Astrocyte (in vitro differentiated cells and primary cell): ENCODE measurements around the gene SAMD14. TPM values are rescaled to one million over a fixed set of nuclear protein-coding genes. Genes with fewer than 3 reads are reported as not detected.

Experiments
- DNase-seq: peaks from one replicate; pipeline ENCODE4 v3.0.0-alpha.2; 2010; ENCODE audit warnings: low read depth
- FAIRE-seq: peaks from 2 replicates; lab custom pipeline; 2011; peaks lifted over from hg19 to GRCh38; lab: Jason Lieb, UNC
- H2AFZ ChIP-seq: 2 replicates; pipeline ENCODE4 v1.6.0; 2012; ENCODE audit warnings: low read depth, low read length, inconsistent platforms
- H3K27ac ChIP-seq: 2 replicates; pipeline ENCODE4 v1.5.1; 2011; ENCODE audit warnings: low read depth, low read length, inconsistent platforms
- H3K27me3 ChIP-seq: 2 replicates; pipeline ENCODE4 v1.6.0; 2011; ENCODE audit warnings: low read length, inconsistent platforms; ENCODE audit not compliant: insufficient read depth
- H3K36me3 ChIP-seq: 2 replicates; pipeline ENCODE4 v1.5.1; 2011; ENCODE audit warnings: low read length, inconsistent platforms; ENCODE audit not compliant: insufficient read depth
- H3K4me1 ChIP-seq: 2 replicates; pipeline ENCODE4 v1.5.1; 2011; ENCODE audit warnings: low read length, inconsistent platforms; ENCODE audit not compliant: insufficient read depth
- H3K4me2 ChIP-seq: 2 replicates; pipeline ENCODE4 v1.6.0; 2012; ENCODE audit warnings: low read length, inconsistent platforms
- H3K4me3 ChIP-seq: 2 replicates; pipeline ENCODE4 v1.5.1; 2011; ENCODE audit warnings: low read depth, mild to moderate bottlenecking, low read length, inconsistent platforms; ENCODE audit not compliant: insufficient read depth
- H3K79me2 ChIP-seq: 2 replicates; pipeline ENCODE4 v1.6.0; 2012; ENCODE audit warnings: mild to moderate bottlenecking, low read length, inconsistent platforms; ENCODE audit not compliant: insufficient read depth
- H3K9ac ChIP-seq: 2 replicates; pipeline ENCODE4 v1.6.0; 2012; ENCODE audit warnings: mild to moderate bottlenecking, low read length, inconsistent platforms
- H3K9me3 ChIP-seq: 2 replicates; pipeline ENCODE4 v1.5.1; 2012; ENCODE audit warnings: low read depth, mild to moderate bottlenecking, low read length, inconsistent platforms; ENCODE audit not compliant: insufficient read depth
- H4K20me1 ChIP-seq: 2 replicates; pipeline ENCODE4 v1.6.0; 2012; ENCODE audit warnings: low read length, inconsistent platforms; ENCODE audit not compliant: insufficient read depth
- H3K27ac Mint-ChIP-seq: one replicate; pipeline ENCODE4 v1.8.0; 2021; ENCODE audit warnings: mild to moderate bottlenecking, mixed read lengths; ENCODE audit not compliant: unreplicated experiment
- H3K27me3 Mint-ChIP-seq: one replicate; pipeline ENCODE4 v1.8.0; 2021; ENCODE audit warnings: low read depth, mixed read lengths; ENCODE audit not compliant: unreplicated experiment
- H3K36me3 Mint-ChIP-seq: one replicate; pipeline ENCODE4 v1.8.0; 2021; ENCODE audit warnings: low read depth, mixed read lengths; ENCODE audit not compliant: unreplicated experiment
- H3K4me1 Mint-ChIP-seq: one replicate; pipeline ENCODE4 v1.8.0; 2021; ENCODE audit warnings: low read depth, mixed read lengths; ENCODE audit not compliant: unreplicated experiment
- H3K4me3 Mint-ChIP-seq: one replicate; pipeline ENCODE4 v1.8.0; 2021; ENCODE audit warnings: mild to moderate bottlenecking, moderate library complexity, mixed read lengths; ENCODE audit not compliant: unreplicated experiment
- H3K9me3 Mint-ChIP-seq: one replicate; pipeline ENCODE4 v1.8.0; 2021; ENCODE audit warnings: mild to moderate bottlenecking, mixed read lengths; ENCODE audit not compliant: unreplicated experiment
- CTCF ChIP-seq: IDR thresholded peaks from 2 replicates; pipeline ENCODE4 v1.5.1; 2011; ENCODE audit warnings: low read depth, mild to moderate bottlenecking, inconsistent platforms, low read length, moderate library complexity; ENCODE audit not compliant: insufficient read depth
- EZH2 ChIP-seq: IDR thresholded peaks from 2 replicates; pipeline ENCODE4 v1.6.1; 2012; ENCODE audit warnings: mild to moderate bottlenecking, low read length, inconsistent platforms; ENCODE audit not compliant: insufficient read depth
- total RNA-seq: library from RNA; stranded (reverse); gene quantifications from 2 replicates; pipeline ENCODE4 v1.2.1, GENCODE V29; 2021

Gene SAMD14
- total RNA-seq, 1 donor from 2014 or later = 10.8 TPM

- no peak for DNase-seq
- Histone ChIP-seq H4K20me1 (peaks cover 36% of the 10 kb centered on the region), H3K79me2 (no peaks in the 10 kb centered on the region), H3K4me1 (peaks cover 21% of the 10 kb centered on the region), H3K9me3 (no peaks in the 10 kb centered on the region), H3K36me3 (no peaks in the 10 kb centered on the region), H3K9ac (no peak overlapping the region), H3K4me3 (no peak overlapping the region), H3K27me3 (no peaks in the 10 kb centered on the region), H3K27ac (no peak overlapping the region), H3K4me2 (no peak overlapping the region), H2AFZ (no peak overlapping the region)
- Mint-ChIP-seq H3K27ac (no peak overlapping the region), H3K36me3 (peaks cover 21% of the 10 kb centered on the region), H3K27me3 (peaks cover 2% of the 10 kb centered on the region), H3K4me3 (no peak overlapping the region), H3K4me1 (peaks cover 20% of the 10 kb centered on the region), H3K9me3 (no peaks in the 10 kb centered on the region)
- no peak for FAIRE-seq
- TF ChIP-seq CTCF = no peak
- no peak for TF ChIP-seq EZH2
These were observed 26.0 kb downstream of the SAMD14 start for GRCh38 chr17:50103941-50104340.

GRCh38 chr17:50103252-50103651 is 26.7 kb downstream of the SAMD14 start:
- DNase-seq = no peak
- no peak for TF ChIP-seq EZH2
- no peak for TF ChIP-seq CTCF
- H3K27me3 Mint-ChIP-seq = peaks cover 2% of the 10 kb centered on the region
- Histone ChIP-seq H3K79me2 (no peaks in the 10 kb centered on the region), H3K4me3 (no peak overlapping the region), H3K9ac (no peak overlapping the region), H3K9me3 (no peaks in the 10 kb centered on the region), H4K20me1 (peaks cover 36% of the 10 kb centered on the region), H2AFZ (no peak overlapping the region), H3K4me1 (peaks cover 21% of the 10 kb centered on the region), H3K4me2 (no peak overlapping the region), H3K36me3 (no peaks in the 10 kb centered on the region), H3K27me3 (no peaks in the 10 kb centered on the region), H3K27ac (no peak overlapping the region)
- H3K4me1 Mint-ChIP-seq = peaks cover 22% of the 10 kb centered on the region
- peaks cover 22% of the 10 kb centered on the region for H3K36me3 Mint-ChIP-seq
- no peak overlapping the region for H3K4me3 Mint-ChIP-seq
- H3K27ac Mint-ChIP-seq = no peak overlapping the region
- no peak for FAIRE-seq
- H3K9me3 Mint-ChIP-seq = no peaks in the 10 kb centered on the region

GRCh38 chr17:50102164-50102991 is 27.6 kb downstream of the SAMD14 start:
- H3K9me3 Mint-ChIP-seq = no peaks in the 10 kb centered on the region
- Histone ChIP-seq H3K9ac (no peak overlapping the region), H3K4me2 (no peak overlapping the region)

More at GRCh38 chr17:50102164-50102991, 27.6 kb downstream of the SAMD14 start:
- no peaks in the 10 kb centered on the region for H3K36me3 ChIP-seq
- no peak for FAIRE-seq
- H3K27me3 ChIP-seq = no peaks in the 10 kb centered on the region
- H3K9me3 ChIP-seq = no peaks in the 10 kb centered on the region
- DNase-seq = no peak
- peaks cover 16% of the 10 kb centered on the region for H3K4me1 Mint-ChIP-seq
- H3K27ac Mint-ChIP-seq = no peak overlapping the region
- H3K4me1 ChIP-seq = peaks cover 14% of the 10 kb centered on the region
- peaks cover 2% of the 10 kb centered on the region for H3K27me3 Mint-ChIP-seq
- H3K27ac ChIP-seq = no peak overlapping the region
- H3K4me3 ChIP-seq = no peak overlapping the region
- peaks cover 15% of the 10 kb centered on the region for H3K36me3 Mint-ChIP-seq
- H2AFZ ChIP-seq = no peak overlapping the region
- TF ChIP-seq EZH2 (no peak), CTCF (no peak)
- peaks cover 36% of the 10 kb centered on the region for H4K20me1 ChIP-seq
- H3K79me2 ChIP-seq = no peaks in the 10 kb centered on the region
- H3K4me3 Mint-ChIP-seq = no peak overlapping the region
